SK-N-SH (cell line): ENCODE data around the gene FMNL1. TPM values are rescaled to one million over a fixed set of nuclear protein-coding genes. Genes with fewer than 3 reads are reported as not detected.

Source experiments
- CTCF ChIA-PET: fragments of 300-600, 350-600 bp; formaldehyde crosslinking; extraction: SDS; loops from one replicate; lab custom pipeline; 2021; lab: Yijun Ruan, JAX
- POLR2A ChIA-PET: fragments of 350-600 bp; sonication (Branson Sonifier 250); formaldehyde crosslinking; extraction: SDS; loops from one replicate; lab custom pipeline; 2020; ENCODE audit warnings: antibody characterized with exemption, inconsistent platforms; lab: Yijun Ruan, JAX
- DNase-seq: peaks from one replicate; pipeline ENCODE4 v3.0.0; 2012
- H2AFZ ChIP-seq: fragments of 200-600 bp; sonication (generic); 2 replicates; pipeline ENCODE4 v1.8.1; 2016; ENCODE audit warnings: antibody characterized with exemption, mild to moderate bottlenecking, low read depth
- H3F3A ChIP-seq: fragments of 200-600 bp; sonication (generic); replicated peaks from 2 replicates; pipeline ENCODE3; 2016; ENCODE audit warnings: antibody characterized with exemption, mild to moderate bottlenecking; ENCODE audit not compliant: insufficient read depth
- H3K27ac ChIP-seq, 2 experiments: fragments of 200-500 bp in 1 of 2; fragments of 200-600 bp in 1 of 2; sonication (Bioruptor generic) in 1 of 2; sonication (generic), shearing (Covaris generic) in 1 of 2; 2 replicates each; pipeline versions ENCODE4 v1.5.1 to v1.6.1; 2014 to 2016; ENCODE audit warnings: low read depth in 2 of 2, inconsistent platforms in 1 of 2, low read length in 1 of 2, mild to moderate bottlenecking in 1 of 2, mixed read lengths in 1 of 2
- H3K27me3 ChIP-seq: fragments of 200-600 bp; sonication (generic), shearing (Covaris generic); 2 replicates; pipeline ENCODE4 v1.6.1; 2016; ENCODE audit warnings: mixed run types; ENCODE audit not compliant: insufficient read depth
- H3K36me3 ChIP-seq, 2 experiments: fragments of 200-500 bp in 1 of 2; fragments of 200-600 bp in 1 of 2; sonication (Bioruptor generic) in 1 of 2; sonication (generic) in 1 of 2; replicated peaks in 1 of 2; 2 replicates each; pipeline versions ENCODE3 to v1.5.1; 2014 to 2016; ENCODE audit warnings: low read length in 1 of 2, mild to moderate bottlenecking in 1 of 2; ENCODE audit not compliant: insufficient read depth in 2 of 2, control insufficient read depth in 1 of 2
- H3K4me1 ChIP-seq, 2 experiments: fragments of 200-500 bp in 1 of 2; fragments of 200-600 bp in 1 of 2; sonication (Bioruptor generic) in 1 of 2; sonication (generic), shearing (Covaris generic) in 1 of 2; 2 replicates each; pipeline versions ENCODE4 v1.5.1 to v1.6.1; 2014 to 2016; ENCODE audit warnings: low read depth in 1 of 2, low read length in 1 of 2, mixed run types in 1 of 2; ENCODE audit not compliant: insufficient read depth in 2 of 2, control insufficient read depth in 1 of 2
- H3K4me2 ChIP-seq: fragments of 200-600 bp; sonication (generic), shearing (Covaris generic); 2 replicates; pipeline ENCODE4 v1.6.1; 2017; ENCODE audit warnings: mixed run types
- H3K4me3 ChIP-seq, 2 experiments: fragments of 200-500 bp in 1 of 2; fragments of 200-600 bp in 1 of 2; sonication (Bioruptor generic) in 1 of 2; sonication (generic), shearing (Covaris generic) in 1 of 2; 2 replicates each; pipeline versions ENCODE4 v1.5.1 to v1.8.1; 2014 to 2016; ENCODE audit warnings: low read depth in 2 of 2, inconsistent platforms in 1 of 2, low read length in 1 of 2, mild to moderate bottlenecking in 1 of 2, mixed read lengths in 1 of 2, moderate library complexity in 1 of 2
- H3K79me2 ChIP-seq: fragments of 200-600 bp; sonication (generic); 2 replicates; pipeline ENCODE4 v1.8.1; 2017; ENCODE audit warnings: mild to moderate bottlenecking; ENCODE audit not compliant: insufficient read depth
- H3K9ac ChIP-seq: fragments of 200-600 bp; sonication (generic); 2 replicates; pipeline ENCODE4 v1.6.1; 2017; ENCODE audit warnings: mixed run types
- H3K9me2 ChIP-seq: fragments of 200-600 bp; sonication (generic); 2 replicates; pipeline ENCODE4 v1.6.1; 2017; ENCODE audit warnings: mixed run types
- H3K9me3 ChIP-seq: fragments of 200-600 bp; sonication (generic); 2 replicates; pipeline ENCODE4 v1.6.1; 2017; ENCODE audit warnings: mixed run types, mild to moderate bottlenecking, moderate library complexity
- H4K20me1 ChIP-seq: fragments of 200-600 bp; sonication (generic); 2 replicates; pipeline ENCODE4 v1.6.1; 2017; ENCODE audit warnings: mild to moderate bottlenecking, mixed run types; ENCODE audit not compliant: insufficient read depth
- CHD2 ChIP-seq: fragments of 150-350 bp; IDR thresholded peaks from 2 replicates; pipeline ENCODE4 v1.6.1; 2018; ENCODE audit warnings: low read length; ENCODE audit not compliant: partially characterized antibody
- FOSL2 ChIP-seq: IDR thresholded peaks from 2 replicates; pipeline ENCODE4 v1.4.0; 2012; ENCODE audit warnings: low read depth, mild to moderate bottlenecking, moderate library complexity, borderline replicate concordance
- GABPA ChIP-seq: IDR thresholded peaks from 2 replicates; pipeline ENCODE4 v1.4.0; 2012; ENCODE audit warnings: low read depth, mild to moderate bottlenecking
- JUND ChIP-seq: IDR thresholded peaks from 2 replicates; pipeline ENCODE4 v1.4.0; 2012
- MEF2A ChIP-seq: IDR thresholded peaks from 2 replicates; pipeline ENCODE4 v1.4.0; 2012; ENCODE audit warnings: low read depth, borderline replicate concordance
- MXI1 ChIP-seq: IDR thresholded peaks from 2 replicates; pipeline ENCODE4 v1.6.1; 2012; ENCODE audit warnings: mild to moderate bottlenecking, low read depth, low read length, improper control_type of control experiment
- NRF1 ChIP-seq: IDR thresholded peaks from 2 replicates; pipeline ENCODE4 v1.6.1; 2012; ENCODE audit warnings: low read depth, mild to moderate bottlenecking, low read length
- RCOR1 ChIP-seq: fragments of 150-350 bp; IDR thresholded peaks from 2 replicates; pipeline ENCODE4 v1.6.1; 2017; ENCODE audit warnings: antibody characterized with exemption, low read length
- RFX5 ChIP-seq: IDR thresholded peaks from 2 replicates; pipeline ENCODE4 v1.6.1; 2012; ENCODE audit warnings: mild to moderate bottlenecking, improper control_type of control experiment, low read length
- SMC3 ChIP-seq: IDR thresholded peaks from 2 replicates; pipeline ENCODE4 v1.6.1; 2012; ENCODE audit warnings: low read depth, low read length, improper control_type of control experiment
- TEAD4 ChIP-seq: IDR thresholded peaks from 2 replicates; pipeline ENCODE4 v1.4.0; 2012; ENCODE audit warnings: mild to moderate bottlenecking, borderline replicate concordance; ENCODE audit not compliant: insufficient read depth
- YY1 ChIP-seq: IDR thresholded peaks from 2 replicates; pipeline ENCODE4 v1.4.0; 2012; ENCODE audit warnings: low read depth, mild to moderate bottlenecking
- WGBS: methylation state at CpG from one replicate; pipeline ENCODE4 v1.1.6; 2017; ENCODE audit warnings: low lambda C conversion rate; 5-methylcytosine and 5-hydroxymethylcytosine counted together
- polyA plus RNA-seq, 3 experiments: library from polyadenylated mRNA; depleted of rRNA; stranded (reverse); fragments of >200 nt; gene quantifications; 2 replicates each; pipeline ENCODE4 v1.2.3, GENCODE V29; 2012
- TF ChIP-seq, protein P1 (sequence below): IDR thresholded peaks from 2 replicates; pipeline ENCODE4 v1.6.1; 2012; ENCODE audit warnings: mild to moderate bottlenecking, low read depth, low read length, moderate library complexity
- TF ChIP-seq, protein P2 (sequence below): fragments of 150-350 bp; IDR thresholded peaks from 2 replicates; pipeline ENCODE4 v1.6.1; 2017; ENCODE audit warnings: antibody characterized with exemption, low read length, low read depth, borderline replicate concordance
- TF ChIP-seq, protein P3 (sequence below): IDR thresholded peaks from 2 replicates; pipeline ENCODE4; 2012
- TF ChIP-seq, protein P4 (sequence below): fragments of 150-350 bp; IDR thresholded peaks from 2 replicates; pipeline ENCODE4 v1.6.1; 2016; ENCODE audit warnings: mild to moderate bottlenecking, low read depth, low read length

Gene FMNL1
- polyA plus RNA-seq, 1 of the 3 experiments (the other 2 are of a cell fraction) = 2.8 TPM

DNA sequence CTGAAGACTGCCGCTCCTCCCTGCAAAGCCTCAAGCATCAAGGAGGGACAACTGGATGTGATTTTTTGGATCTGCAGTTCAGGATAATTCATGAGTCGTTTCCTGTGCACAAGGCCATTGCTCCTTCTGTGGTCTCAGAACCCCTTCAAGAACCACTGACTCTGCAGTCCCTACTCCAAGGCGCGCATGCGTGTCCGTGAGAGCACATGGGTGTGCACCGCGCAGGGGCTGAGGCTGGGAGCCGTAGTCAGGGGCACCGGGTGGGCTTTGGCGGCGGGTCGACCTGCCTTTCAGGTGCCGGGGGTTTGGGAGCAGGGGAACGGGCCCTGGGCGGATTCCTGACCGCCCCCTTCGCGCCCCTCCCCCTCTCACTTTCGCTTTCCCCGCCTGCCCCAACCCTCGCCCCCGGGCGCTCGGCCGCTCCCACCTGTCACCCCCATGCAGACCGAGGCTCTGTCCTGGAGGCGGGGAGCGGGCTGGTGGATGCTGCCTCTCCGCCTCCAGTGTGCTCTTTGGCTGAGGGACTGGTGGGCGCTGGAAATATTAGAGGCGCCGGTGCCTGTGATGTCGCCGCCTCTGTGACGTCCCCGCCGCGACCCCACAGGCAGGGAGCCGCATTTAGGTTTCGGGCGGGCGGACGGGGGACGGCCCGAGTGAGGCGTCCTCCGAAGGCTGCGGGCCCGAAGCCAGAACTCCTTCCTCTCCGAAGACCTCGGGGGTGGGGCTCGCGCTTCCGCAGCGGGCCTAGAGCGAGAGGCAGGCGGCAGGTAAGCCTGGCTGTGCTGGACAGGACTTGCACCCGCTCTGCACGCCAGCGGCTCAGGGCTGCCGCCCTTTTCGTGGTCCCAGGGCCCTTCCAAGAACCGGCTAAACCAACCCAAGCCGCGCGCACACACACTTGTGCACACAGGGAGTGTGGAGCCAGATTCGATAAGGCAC lies 40.2 kb downstream of the FMNL1 start, which contains the start of gene SPATA32:
Gene SPATA32 (minus strand): TSS at position 518 of the 939 bp plus-strand sequence. CDS start 78 bp downstream, at position 440.
- peak; percentile 71 for DNase-seq
- Histone ChIP-seq H3F3A (peaks cover 41% of the 10 kb centered on the region), H3K9me3 (no peaks in the 10 kb centered on the region), H3K4me1 (peaks cover 0 to 9% of the 10 kb centered on the region in 2 experiments; a peak in 3 of 4 replicates), H3K4me2 (no peak within 1 kb of the TSS), H3K79me2 (no peaks in the 10 kb centered on the region), H3K27ac (no peak within 1 kb of the TSS; a peak in 1 of 4 replicates), H3K4me3 (peak within 1 kb of the TSS in 1 of 2 experiments; percentile 16; a peak in 1 of 4 replicates), H3K27me3 (no peaks in the 10 kb centered on the region), H4K20me1 (peaks cover 36% of the 10 kb centered on the region), H2AFZ (no peak within 1 kb of the TSS), H3K9ac (no peak within 1 kb of the TSS), H3K9me2 (no peaks in the 10 kb centered on the region), H3K36me3 (peaks cover 24 to 32% of the 10 kb centered on the region in 2 experiments)
- 75% methylated on average over 49 of the region's 68 CpGs for WGBS
- POLR2A ChIA-PET = no interaction called here
- CTCF ChIA-PET = interaction anchor here (1.1 to 3.0 kb wide), 3 partner anchors 15 to 124 kb away, joined by 6 to 13 read pairs (median 8); no protein-coding TSS in a partner anchor
- TF ChIP-seq MEF2A (no peak), YY1 (no peak), NRF1 (0 out of 2 replicates have a peak, but pooled peaks have one; percentile 24), MXI1 (no peak)

DNA sequence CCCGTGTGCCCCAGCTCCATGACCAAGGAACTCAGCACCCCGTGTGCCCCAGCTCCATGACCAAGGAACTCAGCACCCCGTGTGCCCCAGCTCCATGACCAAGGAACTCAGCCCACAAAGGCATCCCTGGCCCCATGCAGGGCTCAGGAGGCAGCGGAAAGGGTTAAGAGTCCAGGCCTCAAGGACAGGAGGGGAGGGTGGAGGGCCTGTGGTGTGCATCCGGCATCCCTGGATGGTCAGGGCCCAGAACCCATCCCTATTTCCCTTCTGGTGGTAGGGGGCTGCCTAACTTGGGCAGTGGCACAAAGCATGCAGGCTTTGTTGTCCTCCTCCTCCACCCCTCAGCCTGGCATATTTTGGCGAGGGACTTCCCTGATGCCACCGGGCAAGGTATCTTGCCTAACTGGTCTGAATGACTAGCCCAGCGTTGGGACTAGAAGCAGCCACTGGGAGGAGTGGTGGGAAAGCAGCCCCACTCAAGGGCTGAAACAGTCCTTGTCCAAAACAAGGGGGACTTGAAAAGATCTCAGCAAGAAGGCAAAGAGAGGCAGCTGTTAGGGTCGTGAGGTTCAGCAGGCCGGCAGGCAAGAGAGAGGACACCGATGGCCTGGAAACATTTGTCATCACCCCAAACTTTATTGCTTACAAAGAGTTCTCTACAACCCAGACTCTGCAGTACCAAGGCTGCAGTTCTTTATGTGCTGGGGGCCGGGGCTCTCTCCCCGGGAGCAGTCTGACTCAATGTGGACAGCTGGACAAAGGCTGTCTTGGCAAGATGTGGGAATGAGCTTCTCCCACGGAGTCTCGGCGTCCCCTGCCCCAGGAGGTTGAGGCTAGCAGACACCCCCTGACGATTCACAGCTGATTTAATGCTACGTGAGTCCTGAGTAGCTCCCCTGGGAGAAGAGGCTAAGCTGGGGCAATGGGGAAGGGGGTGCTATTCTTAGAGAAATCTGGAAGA lies 41.1 kb downstream of the FMNL1 start:
- Histone ChIP-seq H3F3A (peaks cover 45% of the 10 kb centered on the region), H3K27ac (no peak overlapping the region), H3K4me3 (no peak overlapping the region), H3K36me3 (peaks cover 26 to 41% of the 10 kb centered on the region in 2 experiments), H3K9me2 (no peaks in the 10 kb centered on the region), H3K9me3 (no peaks in the 10 kb centered on the region), H3K4me2 (no peak overlapping the region), H3K79me2 (no peaks in the 10 kb centered on the region), H3K4me1 (peaks cover 0 to 9% of the 10 kb centered on the region in 2 experiments; a peak in 3 of 4 replicates), H3K9ac (no peak overlapping the region), H2AFZ (no peak overlapping the region), H3K27me3 (no peaks in the 10 kb centered on the region), H4K20me1 (peaks cover 36% of the 10 kb centered on the region)
- no peak for DNase-seq
- CTCF ChIA-PET = interaction anchor here (3.0 kb wide), 1 partner anchor 16 kb away, joined by 13 read pairs; no protein-coding TSS in a partner anchor
- 93% methylated on average over 13 of the region's 18 CpGs for WGBS
- POLR2A ChIA-PET = no interaction called here
- TF ChIP-seq TEAD4 (no peak), GABPA (no peak), RCOR1 (no peak), RFX5 (no peak), SMC3 (no peak), FOSL2 (no peak), NRF1 (no peak), MXI1 (no peak), JUND (no peak), CHD2 (no peak)
- TF ChIP-seq, protein P1, sequence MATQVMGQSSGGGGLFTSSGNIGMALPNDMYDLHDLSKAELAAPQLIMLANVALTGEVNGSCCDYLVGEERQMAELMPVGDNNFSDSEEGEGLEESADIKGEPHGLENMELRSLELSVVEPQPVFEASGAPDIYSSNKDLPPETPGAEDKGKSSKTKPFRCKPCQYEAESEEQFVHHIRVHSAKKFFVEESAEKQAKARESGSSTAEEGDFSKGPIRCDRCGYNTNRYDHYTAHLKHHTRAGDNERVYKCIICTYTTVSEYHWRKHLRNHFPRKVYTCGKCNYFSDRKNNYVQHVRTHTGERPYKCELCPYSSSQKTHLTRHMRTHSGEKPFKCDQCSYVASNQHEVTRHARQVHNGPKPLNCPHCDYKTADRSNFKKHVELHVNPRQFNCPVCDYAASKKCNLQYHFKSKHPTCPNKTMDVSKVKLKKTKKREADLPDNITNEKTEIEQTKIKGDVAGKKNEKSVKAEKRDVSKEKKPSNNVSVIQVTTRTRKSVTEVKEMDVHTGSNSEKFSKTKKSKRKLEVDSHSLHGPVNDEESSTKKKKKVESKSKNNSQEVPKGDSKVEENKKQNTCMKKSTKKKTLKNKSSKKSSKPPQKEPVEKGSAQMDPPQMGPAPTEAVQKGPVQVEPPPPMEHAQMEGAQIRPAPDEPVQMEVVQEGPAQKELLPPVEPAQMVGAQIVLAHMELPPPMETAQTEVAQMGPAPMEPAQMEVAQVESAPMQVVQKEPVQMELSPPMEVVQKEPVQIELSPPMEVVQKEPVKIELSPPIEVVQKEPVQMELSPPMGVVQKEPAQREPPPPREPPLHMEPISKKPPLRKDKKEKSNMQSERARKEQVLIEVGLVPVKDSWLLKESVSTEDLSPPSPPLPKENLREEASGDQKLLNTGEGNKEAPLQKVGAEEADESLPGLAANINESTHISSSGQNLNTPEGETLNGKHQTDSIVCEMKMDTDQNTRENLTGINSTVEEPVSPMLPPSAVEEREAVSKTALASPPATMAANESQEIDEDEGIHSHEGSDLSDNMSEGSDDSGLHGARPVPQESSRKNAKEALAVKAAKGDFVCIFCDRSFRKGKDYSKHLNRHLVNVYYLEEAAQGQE = no peak
- TF ChIP-seq, protein P2, sequence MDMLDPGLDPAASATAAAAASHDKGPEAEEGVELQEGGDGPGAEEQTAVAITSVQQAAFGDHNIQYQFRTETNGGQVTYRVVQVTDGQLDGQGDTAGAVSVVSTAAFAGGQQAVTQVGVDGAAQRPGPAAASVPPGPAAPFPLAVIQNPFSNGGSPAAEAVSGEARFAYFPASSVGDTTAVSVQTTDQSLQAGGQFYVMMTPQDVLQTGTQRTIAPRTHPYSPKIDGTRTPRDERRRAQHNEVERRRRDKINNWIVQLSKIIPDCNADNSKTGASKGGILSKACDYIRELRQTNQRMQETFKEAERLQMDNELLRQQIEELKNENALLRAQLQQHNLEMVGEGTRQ = no peak
- TF ChIP-seq, protein P3, sequence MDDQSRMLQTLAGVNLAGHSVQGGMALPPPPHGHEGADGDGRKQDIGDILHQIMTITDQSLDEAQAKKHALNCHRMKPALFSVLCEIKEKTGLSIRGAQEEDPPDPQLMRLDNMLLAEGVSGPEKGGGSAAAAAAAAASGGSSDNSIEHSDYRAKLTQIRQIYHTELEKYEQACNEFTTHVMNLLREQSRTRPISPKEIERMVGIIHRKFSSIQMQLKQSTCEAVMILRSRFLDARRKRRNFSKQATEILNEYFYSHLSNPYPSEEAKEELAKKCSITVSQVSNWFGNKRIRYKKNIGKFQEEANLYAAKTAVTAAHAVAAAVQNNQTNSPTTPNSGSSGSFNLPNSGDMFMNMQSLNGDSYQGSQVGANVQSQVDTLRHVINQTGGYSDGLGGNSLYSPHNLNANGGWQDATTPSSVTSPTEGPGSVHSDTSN = no peak
- TF ChIP-seq, protein P4, sequence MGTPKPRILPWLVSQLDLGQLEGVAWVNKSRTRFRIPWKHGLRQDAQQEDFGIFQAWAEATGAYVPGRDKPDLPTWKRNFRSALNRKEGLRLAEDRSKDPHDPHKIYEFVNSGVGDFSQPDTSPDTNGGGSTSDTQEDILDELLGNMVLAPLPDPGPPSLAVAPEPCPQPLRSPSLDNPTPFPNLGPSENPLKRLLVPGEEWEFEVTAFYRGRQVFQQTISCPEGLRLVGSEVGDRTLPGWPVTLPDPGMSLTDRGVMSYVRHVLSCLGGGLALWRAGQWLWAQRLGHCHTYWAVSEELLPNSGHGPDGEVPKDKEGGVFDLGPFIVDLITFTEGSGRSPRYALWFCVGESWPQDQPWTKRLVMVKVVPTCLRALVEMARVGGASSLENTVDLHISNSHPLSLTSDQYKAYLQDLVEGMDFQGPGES = no peak
